K562 (cell line): ENCODE data around the gene PNRC1. TPM values are rescaled to one million over a fixed set of nuclear protein-coding genes. Genes with fewer than 3 reads are reported as not detected.

ENCODE experiments used
- CCNT2 ChIP-seq: IDR thresholded peaks from 2 replicates; pipeline ENCODE4 v1.6.1; 2011; ENCODE audit warnings: borderline replicate concordance, low read depth, mild to moderate bottlenecking, moderate library complexity, mixed read lengths, low read length; ENCODE audit not compliant: insufficient read length; ENCODE audit errors: extremely low read depth
- FOXO4 ChIP-seq: fragments of 450-650 bp; formaldehyde crosslinking; IDR thresholded peaks from 2 replicates; pipeline ENCODE4 v1.4.0; 2020; ENCODE audit warnings: mild to moderate bottlenecking, moderate library complexity
- GABPA ChIP-seq: fragments of 200-800 bp; sonication (Bioruptor generic); conservative IDR thresholded peaks from 2 replicates; pipeline ENCODE4 v1.6.1; 2016; ENCODE audit warnings: low read depth, missing genetic modification characterization, missing compliant biosample characterization
- HES1 ChIP-seq: fragments of 450-650 bp; IDR thresholded peaks from 2 replicates; pipeline ENCODE4 v1.6.1; 2016; ENCODE audit warnings: low read depth, mild to moderate bottlenecking, moderate library complexity
- ILF3 ChIP-seq: fragments of 450-650 bp; IDR thresholded peaks from 2 replicates; pipeline ENCODE4 v1.6.1; 2018; ENCODE audit warnings: antibody characterized with exemption, mild to moderate bottlenecking, moderate library complexity, borderline replicate concordance
- MAFK ChIP-seq: IDR thresholded peaks from 2 replicates; pipeline ENCODE4 v1.6.1; 2011; ENCODE audit warnings: low read length, improper control_type of control experiment
- PHB ChIP-seq: fragments of 250-450 bp; sonication (Bioruptor Pico); IDR thresholded peaks from 2 replicates; pipeline ENCODE4 v1.5.0; 2021
- PHF21A ChIP-seq: fragments of 450-650 bp; IDR thresholded peaks from 2 replicates; pipeline ENCODE4 v1.6.1; 2017; ENCODE audit warnings: low read depth, borderline replicate concordance
- RHOXF2B ChIP-seq: fragments of 250-450 bp; sonication (Bioruptor Pico); conservative IDR thresholded peaks from 2 replicates; pipeline ENCODE4 v1.5.1; 2021
- TFAM ChIP-seq: fragments of 250-450 bp; sonication (Bioruptor Pico); conservative IDR thresholded peaks from 2 replicates; pipeline ENCODE4 v1.5.0; 2021; ENCODE audit warnings: mild to moderate bottlenecking, moderate library complexity
- ZNF830 ChIP-seq: fragments of 250-450 bp; sonication (Bioruptor Pico); IDR thresholded peaks from 2 replicates; pipeline ENCODE4 v1.5.0; 2021; ENCODE audit warnings: mild to moderate bottlenecking
- polyA plus RNA-seq, 8 experiments: library from polyadenylated mRNA; depleted of rRNA in 4 of 8; stranded (reverse) in 5 of 8; unstranded in 3 of 8; fragments of >200 nt; fragmentation: Nextera tagmentation in 2 of 8; fragmentation: Illumina TruSeq in 1 of 8; extraction: Ambion mirVana in 2 of 8; extraction: Trizol in 1 of 8; gene quantifications; 2 replicates each; pipeline versions ENCODE4 v1.2.1 to v1.2.3, GENCODE V29; 2011 to 2014; ENCODE audit warnings: inconsistent platforms in 1 of 8, missing spikeins in 1 of 8
- total RNA-seq, 7 experiments: library from RNA; depleted of rRNA in 6 of 7; stranded (reverse); fragments of >200 nt in 6 of 7; fragmentation: Illumina TruSeq in 2 of 7; extraction: Trizol in 2 of 7; gene quantifications; 2 replicates each; pipeline versions ENCODE4 v1.2.1 to v1.2.3, GENCODE V29; 2011 to 2021; ENCODE audit warnings: low replicate concordance in 1 of 7
- TF ChIP-seq, protein P1 (sequence below): fragments of 250-450 bp; sonication (Bioruptor Pico); IDR thresholded peaks from 2 replicates; pipeline ENCODE4 v1.4.0; 2020; ENCODE audit warnings: borderline replicate concordance
- TF ChIP-seq, protein P2 (sequence below), 2 experiments: fragments of 250-450 bp in 1 of 2; fragments of 450-650 bp in 1 of 2; sonication (Bioruptor Pico) in 1 of 2; IDR thresholded peaks; 2 replicates each; pipeline versions ENCODE4 v1.6.1 to v1.8.0; 2016 to 2021; ENCODE audit warnings: mild to moderate bottlenecking in 2 of 2, moderate library complexity in 2 of 2, missing compliant biosample characterization in 1 of 2, missing genetic modification characterization in 1 of 2
- TF ChIP-seq, protein P3 (sequence below): fragments of 450-650 bp; IDR thresholded peaks from 2 replicates; pipeline ENCODE4 v1.7.0; 2016; ENCODE audit warnings: borderline replicate concordance
- TF ChIP-seq, protein P4 (sequence below): fragments of 450-650 bp; IDR thresholded peaks from 2 replicates; pipeline ENCODE4 v1.6.1; 2018; ENCODE audit warnings: mild to moderate bottlenecking, low read depth; ENCODE audit not compliant: partially characterized antibody
- TF ChIP-seq, protein P5 (sequence below), 2 experiments: fragments of 200-800 bp in 1 of 2; sonication (Bioruptor generic) in 1 of 2; sonication (generic) in 1 of 2; formaldehyde crosslinking in 1 of 2; IDR thresholded peaks in 1 of 2; conservative IDR thresholded peaks in 1 of 2; 2 replicates each; pipeline versions ENCODE4 v1.5.0 to v1.6.1; 2016 to 2020; ENCODE audit warnings: missing compliant biosample characterization in 1 of 2, missing genetic modification characterization in 1 of 2, missing genetic modification reagents in 1 of 2

PNRC1 gene
- total and polyA plus RNA-seq, 9 of the 15 experiments (the other 6 are each of a cell fraction or from before 2014, with no cell fraction given), result 1.2 to 10.8 (median 6.5) TPM

DNA sequence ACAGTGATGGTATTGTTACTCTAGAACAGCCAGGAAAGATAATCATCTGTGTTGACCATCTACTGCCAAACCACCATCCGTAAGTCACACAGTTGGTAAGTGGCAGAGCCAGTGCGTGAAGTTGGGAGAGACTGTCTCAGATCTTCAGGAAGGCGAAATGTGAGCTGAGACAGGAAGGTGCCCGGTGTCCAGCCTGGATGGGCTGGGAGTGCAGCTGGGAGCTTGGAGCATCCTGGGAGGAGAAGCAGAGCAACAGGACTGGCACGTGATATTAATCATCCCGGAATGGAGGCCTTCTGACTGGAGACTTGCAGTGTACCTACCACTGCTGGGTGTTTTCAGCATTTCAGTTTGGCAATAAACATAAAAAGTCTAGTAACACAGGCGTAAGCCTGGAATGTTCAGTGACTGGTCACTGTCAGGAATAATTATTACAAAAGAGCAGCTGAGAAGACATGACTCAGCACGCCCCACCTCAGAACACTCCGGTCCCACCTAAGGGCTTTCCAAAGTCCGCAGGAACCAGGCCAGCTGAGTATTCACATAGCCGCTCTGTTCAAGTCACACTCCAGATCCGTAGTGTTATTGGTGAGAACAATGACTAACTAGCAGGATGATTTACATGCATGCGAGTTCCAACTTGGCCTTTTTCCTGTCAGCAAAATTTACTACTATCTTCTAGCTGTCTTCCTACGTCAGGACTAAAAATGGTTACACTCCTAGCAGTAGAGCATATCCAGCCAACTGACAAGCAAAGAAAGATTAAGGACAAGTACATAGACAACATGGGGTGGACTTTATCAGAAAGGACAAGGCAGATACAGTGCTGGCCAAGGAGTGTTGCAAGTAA lies 45.1 kb upstream of the PNRC1 start (continued):
- no peak for TF ChIP-seq FOXO4 (CRISPR knock-in tag)
- TF ChIP-seq MAFK, result peak; percentile 58; the same call in 1 of the 2 replicates
- TF ChIP-seq, protein P1, sequence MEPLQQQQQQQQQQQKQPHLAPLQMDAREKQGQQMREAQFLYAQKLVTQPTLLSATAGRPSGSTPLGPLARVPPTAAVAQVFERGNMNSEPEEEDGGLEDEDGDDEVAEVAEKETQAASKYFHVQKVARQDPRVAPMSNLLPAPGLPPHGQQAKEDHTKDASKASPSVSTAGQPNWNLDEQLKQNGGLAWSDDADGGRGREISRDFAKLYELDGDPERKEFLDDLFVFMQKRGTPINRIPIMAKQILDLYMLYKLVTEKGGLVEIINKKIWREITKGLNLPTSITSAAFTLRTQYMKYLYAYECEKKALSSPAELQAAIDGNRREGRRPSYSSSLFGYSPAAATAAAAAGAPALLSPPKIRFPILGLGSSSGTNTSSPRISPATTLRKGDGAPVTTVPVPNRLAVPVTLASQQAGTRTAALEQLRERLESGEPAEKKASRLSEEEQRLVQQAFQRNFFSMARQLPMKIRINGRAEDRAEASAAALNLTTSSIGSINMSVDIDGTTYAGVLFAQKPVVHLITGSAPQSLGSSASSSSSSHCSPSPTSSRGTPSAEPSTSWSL (CRISPR knock-in tag), result no peak
- TF ChIP-seq RHOXF2B, result no peak
- TF ChIP-seq TFAM, result no peak
- no peak for TF ChIP-seq PHF21A
- TF ChIP-seq GABPA (tag), result peak; percentile 49; the same call in 1 of the 2 replicates
- TF ChIP-seq, protein P2, sequence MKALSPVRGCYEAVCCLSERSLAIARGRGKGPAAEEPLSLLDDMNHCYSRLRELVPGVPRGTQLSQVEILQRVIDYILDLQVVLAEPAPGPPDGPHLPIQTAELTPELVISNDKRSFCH (CRISPR knock-in tag; IDR thresholded peaks at IDR 0.05), result no peak
- TF ChIP-seq, protein P2 (tag; IDR thresholded peaks at IDR 0.05), result no peak
- TF ChIP-seq ILF3, result no peak
- TF ChIP-seq, protein P3, sequence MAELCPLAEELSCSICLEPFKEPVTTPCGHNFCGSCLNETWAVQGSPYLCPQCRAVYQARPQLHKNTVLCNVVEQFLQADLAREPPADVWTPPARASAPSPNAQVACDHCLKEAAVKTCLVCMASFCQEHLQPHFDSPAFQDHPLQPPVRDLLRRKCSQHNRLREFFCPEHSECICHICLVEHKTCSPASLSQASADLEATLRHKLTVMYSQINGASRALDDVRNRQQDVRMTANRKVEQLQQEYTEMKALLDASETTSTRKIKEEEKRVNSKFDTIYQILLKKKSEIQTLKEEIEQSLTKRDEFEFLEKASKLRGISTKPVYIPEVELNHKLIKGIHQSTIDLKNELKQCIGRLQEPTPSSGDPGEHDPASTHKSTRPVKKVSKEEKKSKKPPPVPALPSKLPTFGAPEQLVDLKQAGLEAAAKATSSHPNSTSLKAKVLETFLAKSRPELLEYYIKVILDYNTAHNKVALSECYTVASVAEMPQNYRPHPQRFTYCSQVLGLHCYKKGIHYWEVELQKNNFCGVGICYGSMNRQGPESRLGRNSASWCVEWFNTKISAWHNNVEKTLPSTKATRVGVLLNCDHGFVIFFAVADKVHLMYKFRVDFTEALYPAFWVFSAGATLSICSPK, result no peak
- TF ChIP-seq, protein P4, sequence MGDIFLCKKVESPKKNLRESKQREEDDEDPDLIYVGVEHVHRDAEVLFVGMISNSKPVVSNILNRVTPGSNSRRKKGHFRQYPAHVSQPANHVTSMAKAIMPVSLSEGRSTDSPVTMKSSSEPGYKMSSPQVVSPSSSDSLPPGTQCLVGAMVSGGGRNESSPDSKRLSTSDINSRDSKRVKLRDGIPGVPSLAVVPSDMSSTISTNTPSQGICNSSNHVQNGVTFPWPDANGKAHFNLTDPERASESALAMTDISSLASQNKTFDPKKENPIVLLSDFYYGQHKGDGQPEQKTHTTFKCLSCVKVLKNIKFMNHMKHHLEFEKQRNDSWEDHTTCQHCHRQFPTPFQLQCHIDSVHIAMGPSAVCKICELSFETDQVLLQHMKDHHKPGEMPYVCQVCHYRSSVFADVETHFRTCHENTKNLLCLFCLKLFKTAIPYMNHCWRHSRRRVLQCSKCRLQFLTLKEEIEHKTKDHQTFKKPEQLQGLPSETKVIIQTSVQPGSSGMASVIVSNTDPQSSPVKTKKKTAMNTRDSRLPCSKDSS, result no peak
- TF ChIP-seq ZNF830 (CRISPR knock-in tag), result no peak
- no peak for TF ChIP-seq CCNT2
- TF ChIP-seq, protein P5, sequence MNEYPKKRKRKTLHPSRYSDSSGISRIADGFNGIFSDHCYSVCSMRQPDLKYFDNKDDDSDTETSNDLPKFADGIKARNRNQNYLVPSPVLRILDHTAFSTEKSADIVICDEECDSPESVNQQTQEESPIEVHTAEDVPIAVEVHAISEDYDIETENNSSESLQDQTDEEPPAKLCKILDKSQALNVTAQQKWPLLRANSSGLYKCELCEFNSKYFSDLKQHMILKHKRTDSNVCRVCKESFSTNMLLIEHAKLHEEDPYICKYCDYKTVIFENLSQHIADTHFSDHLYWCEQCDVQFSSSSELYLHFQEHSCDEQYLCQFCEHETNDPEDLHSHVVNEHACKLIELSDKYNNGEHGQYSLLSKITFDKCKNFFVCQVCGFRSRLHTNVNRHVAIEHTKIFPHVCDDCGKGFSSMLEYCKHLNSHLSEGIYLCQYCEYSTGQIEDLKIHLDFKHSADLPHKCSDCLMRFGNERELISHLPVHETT (CRISPR knock-in tag; conservative IDR thresholded peaks at IDR 0.05 in 1 of 2, IDR thresholded peaks at IDR 0.05 in 1 of 2), result peak in 1 of 2 experiments; percentile 82; a peak in 2 of 4 replicates
- no peak for TF ChIP-seq PHB (CRISPR knock-in tag)
- no peak for TF ChIP-seq HES1
